H1 (cell line): ENCODE measurements around the gene LRRC46. TPM values are rescaled to one million over a fixed set of nuclear protein-coding genes. Genes with fewer than 3 reads are reported as not detected.

Experiments
- CBX5 ChIP-seq: fragments of 300-800, 300-1000 bp; sonication (generic); IDR thresholded peaks from 2 replicates; pipeline ENCODE4 v1.7.1; 2016; ENCODE audit warnings: antibody characterized with exemption, low read length, low read depth
- E2F6 ChIP-seq: IDR thresholded peaks from 2 replicates; pipeline ENCODE4 v1.6.1; 2012; ENCODE audit warnings: inconsistent platforms
- POLR2AphosphoS5 ChIP-seq: IDR thresholded peaks from 2 replicates; pipeline ENCODE4 v1.6.1; 2011; ENCODE audit warnings: low read depth, low read length
- polyA plus RNA-seq, 7 experiments: library from polyadenylated mRNA; depleted of rRNA in 3 of 7; stranded (reverse) in 5 of 7; unstranded in 2 of 7; fragments of >200 nt in 5 of 7; fragments of 200-250 nt in 2 of 7; gene quantifications; 1 replicate in 5 of 7; 2 replicates in 1 of 7; 4 replicates in 1 of 7; pipeline versions ENCODE4 v1.2.1 to v1.2.3, GENCODE V29; 2011 to 2013; ENCODE audit warnings: missing spikeins in 2 of 7, mixed read lengths in 2 of 7
- total RNA-seq: library from RNA; stranded (reverse); fragmentation: NEBNext Ultra II Directional; extraction: Animal tissue kit (Norgen Biotek cat#: 25700); gene quantifications from 2 replicates; pipeline ENCODE4 v1.2.1, GENCODE V29; 2021

The LRRC46 gene
- total and polyA plus RNA-seq, 2 of the 8 experiments (the other 6 are each of a cell fraction or from before 2014, with no cell fraction given): 0.18 TPM; not detected in 1

DNA sequence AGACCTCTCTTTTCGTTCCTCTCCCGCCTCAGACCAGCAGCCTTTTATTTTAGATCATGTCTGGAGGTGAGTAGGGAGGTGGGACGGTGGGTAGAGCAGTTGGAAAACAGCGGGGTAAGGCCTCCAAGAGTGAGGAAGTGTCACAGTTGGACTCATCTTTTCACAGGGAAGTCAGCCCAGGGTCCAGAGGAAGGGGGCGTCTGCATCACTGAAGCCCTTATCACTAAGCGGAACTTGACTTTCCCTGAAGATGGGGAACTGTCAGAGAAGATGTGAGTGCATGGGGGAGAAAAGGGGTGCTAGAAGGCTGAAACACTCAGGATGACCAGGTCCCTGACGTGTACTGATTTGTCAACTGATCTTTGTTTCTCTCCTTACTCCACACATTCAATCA is 461 bp downstream of the LRRC46 start (continued):
- TF ChIP-seq E2F6 (no peak), CBX5 (no peak), POLR2AphosphoS5 (no peak)
